ENCODE data around the gene CFAP46. TPM values are rescaled to one million over a fixed set of nuclear protein-coding genes. Genes with fewer than 3 reads are reported as not detected.
"Not testable (repeated sequence)": the region's sequence is repeated elsewhere in the genome, so short reads cannot be mapped to it uniquely, and the experiment has no call there.

The CFAP46 gene
- total RNA-seq, 1 donor from 2014 or later: 1.5 TPM

GRCh38 chr10:132783940-132784865 lies 158.2 kb downstream of the CFAP46 start:
- no peak for DNase-seq
- intact Hi-C loops (cut with micrococcal nuclease): no loop called here
- ATAC-seq: no peak

- intact Hi-C loops (cut with micrococcal nuclease): no loop called here
- no peak for ATAC-seq
- no peak for DNase-seq
Measured at GRCh38 chr10:132783165-132783939, 159.0 kb downstream of the CFAP46 start.

GRCh38 chr10:132781556-132781955 lies 160.8 kb downstream of the CFAP46 start:
- ATAC-seq (no peak), DNase-seq (no peak)
- intact Hi-C loops (cut with micrococcal nuclease): no loop called here

- intact Hi-C loops (cut with micrococcal nuclease): no loop called here
- DNase-seq (no peak), ATAC-seq (no peak)
Measured at GRCh38 chr10:132780356-132780755, 162.0 kb downstream of the CFAP46 start.

GRCh38 chr10:132779549-132780294 lies 162.6 kb downstream of the CFAP46 start:
- ATAC-seq: no peak
- intact Hi-C loops (cut with micrococcal nuclease): no loop called here
- DNase-seq: no peak

GRCh38 chr10:132777441-132777840 lies 164.9 kb downstream of the CFAP46 start:
- DNase-seq (no peak), ATAC-seq (no peak)
- intact Hi-C loops (cut with micrococcal nuclease): no loop called here

- no peak for DNase-seq
- no peak for ATAC-seq
- intact Hi-C loops (cut with micrococcal nuclease): no loop called here
Measured at GRCh38 chr10:132776821-132777220, 165.5 kb downstream of the CFAP46 start.

GRCh38 chr10:132776186-132776585 lies 166.2 kb downstream of the CFAP46 start:
- intact Hi-C loops (cut with micrococcal nuclease): no loop called here
- DNase-seq (no peak), ATAC-seq (no peak)

- DNase-seq (no peak), ATAC-seq (peak; percentile 55)
- intact Hi-C loops (cut with micrococcal nuclease): no loop called here
Measured at GRCh38 chr10:132774902-132775863, 167.2 kb downstream of the CFAP46 start.

- intact Hi-C loops (cut with micrococcal nuclease): no loop called here
- ATAC-seq (no peak), DNase-seq (no peak)
Measured at GRCh38 chr10:132774181-132774901, 168.0 kb downstream of the CFAP46 start.

- intact Hi-C loops (cut with micrococcal nuclease); DNase-seq; ATAC-seq: not testable (repeated sequence)
Measured at GRCh38 chr10:132772816-132773215, 169.6 kb downstream of the CFAP46 start.

- intact Hi-C loops (cut with micrococcal nuclease): no loop called here
- ATAC-seq (no peak), DNase-seq (no peak)
Measured at GRCh38 chr10:132770061-132771021, 172.0 kb downstream of the CFAP46 start.

- no peak for ATAC-seq
- intact Hi-C loops (cut with micrococcal nuclease): no loop called here
Measured at GRCh38 chr10:132768346-132769248, 173.8 kb downstream of the CFAP46 start.

GRCh38 chr10:132766291-132766690 lies 176.1 kb downstream of the CFAP46 start:
- no peak for ATAC-seq
- DNase-seq: no peak
- intact Hi-C loops (cut with micrococcal nuclease): no loop called here

More at GRCh38 chr10:132768346-132769248, 173.8 kb downstream of the CFAP46 start:
- no peak for DNase-seq

- intact Hi-C loops (cut with micrococcal nuclease): no loop called here
- DNase-seq: no peak
- no peak for ATAC-seq
Measured at GRCh38 chr10:132765435-132765834, 176.9 kb downstream of the CFAP46 start.

GRCh38 chr10:132764108-132764507 lies 178.3 kb downstream of the CFAP46 start:
- no peak for DNase-seq
- intact Hi-C loops (cut with micrococcal nuclease): no loop called here
- no peak for ATAC-seq
